ENCODE data around the gene TMEM131. TPM values are rescaled to one million over a fixed set of nuclear protein-coding genes. Genes with fewer than 3 reads are reported as not detected.

Gene TMEM131
- total and polyA plus RNA-seq, 2 experiments from 2014 or later, result 9.2 to 22.7 TPM

- Mint-ChIP-seq H3K36me3 (ENCODE audit: low read depth) (no peaks in the 10 kb centered on the region), H3K4me1 (no peaks in the 10 kb centered on the region), H3K4me3 (no peak overlapping the region), H3K27ac (no peak overlapping the region), H3K27me3 (ENCODE audit: insufficient read depth, low read depth, poor library complexity) (no peaks in the 10 kb centered on the region), H3K9me3 (no peaks in the 10 kb centered on the region)
- Histone ChIP-seq H3K27ac (ENCODE audit: low read depth) (no peak overlapping the region), H3F3A (replicated peaks; ENCODE audit: low read depth) (no peaks in the 10 kb centered on the region), H2AFZ (no peak overlapping the region), H4K20me1 (replicated peaks; ENCODE audit: insufficient read depth) (no peaks in the 10 kb centered on the region), H3K79me2 (replicated peaks; ENCODE audit: insufficient read depth) (no peaks in the 10 kb centered on the region), H3K4me3 (no peak overlapping the region), H3K4me1 (ENCODE audit: insufficient read depth) (no peaks in the 10 kb centered on the region), H3K36me3 (ENCODE audit: insufficient read depth) (no peaks in the 10 kb centered on the region), H3K4me2 (no peak overlapping the region), H3K9me2 (ENCODE audit: insufficient read depth) (no peaks in the 10 kb centered on the region), H3K27me3 (ENCODE audit: insufficient read depth) (no peaks in the 10 kb centered on the region)
- TF ChIP-seq NANOG (IDR thresholded peaks at IDR 0.05; ENCODE audit: borderline replicate concordance) (no peak), EZH2 (IDR thresholded peaks at IDR 0.05; ENCODE audit: low read depth, unreplicated experiment) (no peak), CTCF (conservative IDR thresholded peaks at IDR 0.05; ENCODE audit: low read depth in 2 of 2) (no peak), JUNB (IDR thresholded peaks at IDR 0.05; ENCODE audit: unreplicated experiment) (no peak), EZH2phosphoT487 (IDR thresholded peaks at IDR 0.05; ENCODE audit: unreplicated experiment) (no peak), STAT1 (IDR thresholded peaks at IDR 0.05; ENCODE audit: unreplicated experiment) (no peak), ZNF462 (CRISPR knock-in tag; IDR thresholded peaks at IDR 0.05) (no peak), CREB1 (CRISPR knock-in tag; IDR thresholded peaks at IDR 0.05; ENCODE audit: low read depth) (no peak), ETS1 (IDR thresholded peaks at IDR 0.05) (no peak), POLR2AphosphoS5 (IDR thresholded peaks at IDR 0.05; ENCODE audit: low read depth) (no peak)
- ATAC-seq (no peak), DNase-seq (ENCODE audit: low spot score) (no peak)
These were observed 88.2 kb downstream of the TMEM131 start for GRCh38 chr2:97907369-97908100.
